GM21737 (cell line): ENCODE measurements around the gene ZNF839.
"Not testable (repeated sequence)": the region's sequence is repeated elsewhere in the genome, so short reads cannot be mapped to it uniquely, and the experiment has no call there.

Experiments
- ATAC-seq: cut with Tn5 transposase; IDR thresholded peaks from one replicate; pipeline ENCODE4 v1.9.1; 2021; ENCODE audit warnings: mild to moderate bottlenecking, moderate library complexity; ENCODE audit not compliant: unreplicated experiment

Gene ZNF839

DNA sequence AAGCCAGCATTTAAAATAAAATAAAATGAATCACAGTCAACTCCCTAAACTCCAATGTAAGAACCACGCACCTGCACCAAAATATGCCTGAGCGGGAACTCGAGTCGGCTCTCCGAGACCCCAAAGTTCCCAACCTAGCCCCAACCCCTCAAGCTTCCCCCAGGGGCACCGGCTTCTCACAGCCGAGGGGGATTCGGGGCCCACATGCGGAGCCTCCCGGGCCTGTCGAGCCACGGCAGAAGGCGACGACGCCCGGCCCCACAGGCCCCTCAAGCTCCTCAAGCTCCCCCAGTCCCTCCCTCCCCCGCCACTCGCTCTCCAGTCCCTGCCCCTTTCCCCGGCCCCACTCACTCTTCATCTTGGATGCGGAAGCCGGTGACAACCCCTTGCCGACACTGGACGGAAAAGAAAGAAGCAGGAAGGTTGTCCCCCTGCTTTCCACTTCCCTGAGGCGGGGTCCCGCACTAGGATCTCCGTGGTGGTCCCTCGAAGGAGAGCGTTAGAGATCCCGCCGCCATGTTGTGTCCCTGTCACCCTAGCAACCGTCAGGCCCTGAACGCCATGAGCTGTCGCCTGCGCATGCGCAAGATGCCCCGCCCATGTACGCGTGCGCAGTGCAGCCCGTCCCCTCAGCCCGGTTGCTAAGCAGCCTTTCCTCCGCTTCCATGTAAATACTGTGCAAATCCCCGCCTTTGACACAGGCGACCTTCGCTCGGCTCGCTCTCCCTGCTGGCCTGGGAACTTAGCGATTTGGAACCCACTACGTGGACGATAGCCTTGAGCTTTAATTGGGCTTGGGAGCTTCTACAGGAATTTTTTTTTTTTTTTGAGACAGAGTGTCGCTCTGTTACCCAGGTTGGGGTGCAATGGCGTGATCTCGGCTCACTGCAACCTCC, 14.7 kb upstream of the ZNF839 start, which contains the start of gene MOK:
Gene MOK, minus strand, starts transcription at position 554 of the 896 bp plus-strand sequence. Its CDS starts 196 bp downstream, at position 358.
- ATAC-seq = peak; percentile 95

DNA sequence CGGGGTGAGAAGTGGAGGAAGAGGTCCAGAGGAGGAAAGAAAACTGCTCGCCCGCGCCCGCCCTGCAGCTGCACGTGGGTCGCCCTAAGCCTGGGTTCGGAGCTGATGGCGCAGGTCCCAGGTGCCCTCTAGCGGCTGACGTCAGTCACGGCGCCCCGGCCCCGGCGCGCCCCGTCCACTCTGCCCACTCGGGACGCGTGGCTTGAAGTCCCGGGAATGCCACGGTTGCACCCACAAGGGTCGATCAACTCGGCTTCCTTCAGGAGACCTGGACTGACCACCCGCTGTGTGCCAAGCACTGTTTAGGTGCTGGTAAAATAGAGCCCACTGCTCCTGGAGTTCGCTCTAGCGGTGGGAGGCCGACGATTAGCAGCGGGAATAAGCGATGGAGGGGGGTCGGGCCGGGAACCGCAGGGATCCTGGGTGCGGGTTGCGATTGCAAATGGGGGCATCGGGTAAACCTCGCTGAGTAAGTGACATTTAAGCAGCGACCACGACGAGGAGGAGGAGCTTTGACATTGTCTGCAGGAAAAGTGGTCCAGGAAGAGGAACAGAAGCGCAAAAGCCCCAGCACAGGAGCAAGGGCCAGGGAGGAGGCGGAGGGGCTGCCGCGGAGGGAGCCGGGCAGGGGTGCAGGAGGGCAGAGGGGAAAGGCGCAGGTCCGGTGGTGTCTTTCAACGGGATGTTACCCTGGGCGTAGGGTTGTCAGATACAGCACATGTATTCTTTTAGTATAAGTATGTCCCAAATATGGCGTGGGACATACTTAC, 5.1 kb upstream of the ZNF839 start:
- ATAC-seq = peak; percentile 39

DNA sequence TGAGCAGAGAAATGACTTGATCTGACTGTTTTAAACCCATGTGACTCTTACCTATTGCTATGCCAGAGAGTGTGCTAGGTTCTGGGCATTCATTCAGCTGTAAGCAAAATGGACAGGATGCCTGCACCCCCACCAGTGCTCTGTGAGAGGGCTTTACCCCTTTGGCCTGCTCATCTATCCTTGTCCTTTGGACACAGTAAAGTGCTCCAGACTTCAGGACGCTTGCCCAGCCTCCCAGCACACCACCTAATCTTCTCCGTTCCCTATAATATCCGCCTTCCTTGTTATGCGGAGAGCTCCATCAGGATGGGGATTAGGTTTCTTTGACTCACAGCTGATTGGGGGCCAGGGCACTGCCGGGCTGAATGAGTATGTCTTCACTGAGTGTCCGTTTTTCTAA, 4.4 kb upstream of the ZNF839 start:
- ATAC-seq = no peak

DNA sequence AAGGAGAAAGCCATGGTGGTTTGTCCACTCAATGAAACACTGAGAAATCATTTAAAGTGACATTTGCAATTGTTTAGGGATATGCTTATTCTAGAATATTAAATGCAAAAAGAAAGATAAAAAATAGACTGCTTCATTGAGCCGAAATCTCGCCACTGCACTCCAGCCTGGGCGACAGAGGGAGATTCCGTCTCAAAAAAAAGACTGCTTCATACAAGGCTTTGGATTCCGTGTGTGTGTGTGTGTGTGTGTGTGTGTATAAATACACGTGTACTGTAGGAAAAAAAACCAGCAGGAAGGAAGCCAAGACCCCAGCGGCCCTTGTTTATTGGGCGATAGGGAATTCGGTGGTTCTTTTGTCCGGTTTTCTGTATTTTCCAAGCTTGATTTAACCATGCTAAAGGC, 3.2 kb upstream of the ZNF839 start:
- no peak for ATAC-seq

DNA sequence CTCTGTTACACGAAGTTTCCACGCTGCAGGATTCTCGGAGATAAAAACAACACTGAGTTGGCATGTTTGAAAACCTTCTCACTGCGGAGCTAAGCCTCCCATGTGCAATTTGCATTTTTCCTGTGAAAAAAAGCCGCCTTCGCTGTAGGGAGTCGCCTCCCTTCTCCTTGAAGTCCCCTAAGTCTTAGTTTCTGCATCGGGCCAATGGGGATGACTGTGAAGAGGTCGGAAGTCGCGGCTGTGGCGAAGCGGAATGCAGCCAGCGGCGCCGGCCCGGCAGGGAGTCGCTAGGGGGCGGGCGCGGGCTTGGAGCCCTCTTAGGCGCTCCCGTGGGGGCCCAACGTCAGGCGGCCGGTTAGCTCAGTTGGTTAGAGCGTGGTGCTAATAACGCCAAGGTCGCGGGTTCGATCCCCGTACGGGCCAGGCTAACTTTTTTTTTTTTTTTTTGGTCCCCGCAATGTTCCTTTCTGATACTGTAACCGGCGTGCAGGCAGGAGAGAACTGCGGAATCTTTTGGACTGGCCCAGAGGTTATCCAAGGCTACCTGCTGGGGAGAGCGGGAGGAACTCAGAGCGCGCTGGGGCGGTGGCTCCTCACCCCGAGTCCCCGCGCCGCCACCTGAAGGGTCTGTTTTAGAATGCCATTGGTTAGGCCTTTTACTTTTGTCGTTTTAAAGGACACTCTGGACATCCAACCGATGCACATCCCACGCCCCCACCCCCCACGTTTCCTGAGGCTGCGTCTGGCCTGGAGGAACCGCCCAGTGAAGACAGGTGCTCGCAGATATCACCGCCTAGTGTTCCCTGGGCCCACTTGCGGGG, 2.6 kb upstream of the ZNF839 start:
- ATAC-seq = peak; percentile 61

DNA sequence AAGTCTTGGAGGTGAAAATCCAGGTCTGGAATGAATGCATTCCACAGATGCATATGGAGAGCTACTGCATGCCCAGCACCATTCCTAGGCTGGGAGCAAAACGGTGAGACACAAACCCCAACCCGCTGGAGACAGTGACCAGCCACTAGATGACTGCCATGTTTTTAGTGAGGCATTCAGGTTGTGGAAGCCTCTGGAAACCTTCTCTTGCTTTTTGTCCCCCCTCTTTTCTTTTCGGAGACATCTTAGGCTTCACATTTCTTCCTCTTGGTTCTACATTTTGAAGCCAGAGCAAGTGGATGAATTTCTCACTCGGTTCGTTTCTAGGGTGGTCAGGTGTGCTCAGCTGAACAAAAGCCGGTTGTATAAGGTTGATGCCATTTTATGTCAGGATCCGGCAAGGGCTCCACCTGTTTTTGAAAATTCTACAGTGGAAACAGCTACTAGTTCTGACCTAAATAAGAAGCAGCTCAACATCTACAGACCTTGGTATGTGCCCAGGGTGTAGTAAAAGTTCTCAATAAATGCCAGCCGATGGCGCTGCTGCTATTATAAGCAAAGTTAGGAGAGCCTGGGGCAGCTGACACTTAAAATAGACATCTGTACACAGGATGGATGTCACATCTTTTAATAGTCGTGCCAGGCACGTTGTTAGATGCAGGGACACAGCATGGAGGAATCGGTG, 1.8 kb upstream of the ZNF839 start:
- ATAC-seq = no peak

DNA sequence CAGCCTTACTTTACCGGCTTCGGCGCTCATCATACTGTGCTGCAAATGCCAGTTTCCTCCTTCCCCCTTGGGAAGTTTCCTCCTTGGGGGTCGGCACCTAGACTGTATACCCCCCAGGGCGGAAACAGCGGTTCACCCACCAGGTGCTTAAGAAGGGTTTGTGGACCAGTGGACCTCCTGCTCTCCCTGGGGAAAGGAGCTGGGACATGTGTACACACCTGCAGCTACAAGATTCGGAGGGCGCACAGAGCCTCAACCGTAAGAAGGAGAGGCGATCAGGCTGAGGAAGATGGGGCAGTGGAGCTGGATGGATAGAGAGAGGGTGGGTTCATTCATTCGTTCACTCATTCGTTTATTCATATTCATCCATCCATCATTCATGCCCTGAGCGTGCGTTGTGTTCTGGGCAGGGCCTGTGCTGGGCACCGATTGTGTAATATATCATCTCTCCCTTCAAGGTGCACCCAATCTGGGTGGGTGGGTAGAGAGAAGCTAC, 717 bp upstream of the ZNF839 start:
- ATAC-seq = no peak

DNA sequence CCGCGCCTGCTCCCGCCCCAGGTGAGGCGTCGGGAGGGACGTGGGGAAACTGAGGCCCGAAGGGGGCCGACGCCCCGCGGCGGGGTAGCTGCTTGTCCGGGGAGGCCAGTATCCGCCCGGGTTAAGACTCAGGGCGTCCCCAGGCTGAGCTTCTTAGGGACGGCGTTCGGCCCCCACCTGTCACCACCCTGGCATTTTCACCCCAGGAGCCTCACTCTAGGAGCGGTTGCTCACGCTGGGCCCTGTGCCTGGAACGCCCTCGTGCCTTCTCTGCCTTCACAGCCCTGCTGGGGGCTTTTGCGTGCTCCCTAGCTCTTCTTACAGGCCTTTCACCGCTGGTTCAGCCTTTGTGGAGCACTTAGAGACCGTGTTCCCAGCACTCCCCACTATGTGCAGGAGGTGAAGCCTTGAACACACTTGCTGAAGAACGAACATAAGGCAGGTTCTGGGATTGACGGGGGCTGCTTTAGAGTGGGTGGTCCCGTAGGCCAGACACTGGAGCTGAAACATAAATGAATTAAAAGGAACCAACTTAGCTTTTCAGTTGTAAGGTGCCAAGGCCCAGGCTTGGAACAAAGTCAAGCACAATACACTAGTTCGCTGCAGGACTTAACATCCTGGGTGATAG, 601 bp downstream of the ZNF839 start:
- peak; percentile 11 for ATAC-seq

DNA sequence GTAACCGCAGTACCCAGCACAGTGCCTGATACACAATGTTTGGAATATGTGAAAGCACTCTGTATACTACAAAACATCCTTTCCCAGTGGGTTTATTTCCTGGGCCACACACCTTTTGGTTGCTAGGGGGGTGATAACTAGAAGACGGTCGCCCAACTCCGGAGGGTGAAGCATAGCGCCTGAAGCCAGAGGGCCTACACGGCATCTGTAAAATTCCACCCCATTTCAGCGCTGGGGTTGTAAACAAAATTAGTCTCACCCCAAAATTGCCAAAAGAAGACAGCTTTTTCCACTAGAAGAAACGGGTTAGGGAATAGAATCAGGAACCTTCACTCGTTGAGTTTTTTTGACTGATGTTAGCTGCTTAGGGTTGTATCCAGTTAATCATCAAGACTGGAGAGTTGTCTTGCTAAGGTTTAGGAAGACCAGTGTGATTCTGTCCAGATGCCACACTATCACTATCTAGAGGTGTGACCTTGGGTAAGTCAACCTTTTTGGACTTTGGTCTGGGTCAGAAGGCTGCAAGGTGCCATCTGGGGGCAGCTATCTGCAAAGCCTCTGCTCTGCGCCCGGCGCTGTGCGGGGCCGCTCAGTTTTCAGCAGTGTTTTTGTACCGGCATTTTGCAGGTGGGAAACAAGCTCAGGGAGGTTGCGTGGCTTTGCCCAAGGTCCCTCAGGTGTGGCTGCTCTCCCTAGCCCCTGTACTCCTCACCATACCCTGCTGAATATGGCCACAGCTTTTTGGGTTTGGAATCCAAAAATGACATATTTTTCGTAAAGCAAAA, 1.3 kb downstream of the ZNF839 start:
- ATAC-seq = no peak

DNA sequence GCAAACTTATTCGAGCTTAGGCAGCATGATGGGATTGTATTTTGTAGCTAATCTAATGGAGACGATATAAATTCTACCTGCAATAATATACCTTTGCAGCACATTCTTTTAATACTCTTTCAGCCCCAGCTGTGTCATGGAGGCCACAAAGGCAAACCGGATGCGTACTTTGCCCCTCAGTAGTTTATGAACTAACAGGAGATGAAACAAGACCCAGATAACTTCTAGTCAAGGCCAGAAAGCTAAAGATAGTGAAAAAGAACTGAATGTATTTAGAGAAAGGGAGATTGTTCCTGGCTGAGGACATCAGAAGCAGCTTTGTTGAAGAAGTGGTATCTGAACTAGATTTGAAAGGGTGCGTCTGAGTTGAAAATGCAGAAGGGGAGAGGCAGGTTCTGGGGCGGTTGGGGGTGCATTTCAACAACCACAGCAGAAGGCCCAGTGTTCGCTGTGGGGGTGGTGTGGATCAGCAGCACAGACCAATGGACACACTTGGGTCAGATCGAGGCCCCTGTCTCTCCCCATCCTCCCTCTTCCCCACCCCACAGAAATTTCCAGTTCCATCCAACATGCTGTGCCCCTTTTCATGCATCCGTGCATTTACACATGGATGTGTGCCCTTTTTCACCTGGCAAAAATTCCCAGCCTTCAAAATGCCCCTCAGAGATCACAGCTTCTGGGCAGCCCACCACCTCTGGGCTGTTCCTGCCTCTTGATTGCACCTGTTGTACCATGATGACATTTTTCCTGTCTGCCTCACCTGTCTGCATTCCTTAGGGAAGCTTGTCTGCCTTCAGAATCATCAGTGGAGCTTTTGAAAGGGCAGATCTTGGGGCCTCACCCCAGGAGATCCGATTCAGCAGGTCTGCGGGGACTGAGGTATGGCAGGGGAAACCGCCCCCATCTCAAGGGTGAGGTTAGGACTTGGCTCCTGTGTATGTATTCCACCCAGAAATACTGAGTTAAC, 2.2 kb downstream of the ZNF839 start:
- ATAC-seq = no peak

DNA sequence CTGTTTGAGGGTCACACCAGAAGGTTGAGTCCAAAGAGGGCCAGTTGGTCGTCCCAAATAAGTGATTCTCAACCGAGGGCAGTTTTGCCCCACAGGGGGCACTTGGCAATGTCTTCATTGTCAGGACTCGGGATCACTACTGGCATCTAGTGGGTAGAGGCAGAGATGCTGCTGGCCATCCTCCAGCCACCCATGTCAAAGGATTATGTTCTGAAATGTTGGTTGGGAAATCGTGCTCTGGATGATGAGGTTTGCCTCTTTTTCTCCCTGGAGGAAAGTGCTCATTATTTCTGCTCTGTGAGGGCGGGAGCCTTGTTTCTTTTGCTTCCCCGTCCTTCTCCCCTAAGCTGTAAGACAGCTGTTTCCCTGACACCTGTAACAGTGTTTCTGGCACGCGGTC, 3.6 kb downstream of the ZNF839 start:
- no peak for ATAC-seq

DNA sequence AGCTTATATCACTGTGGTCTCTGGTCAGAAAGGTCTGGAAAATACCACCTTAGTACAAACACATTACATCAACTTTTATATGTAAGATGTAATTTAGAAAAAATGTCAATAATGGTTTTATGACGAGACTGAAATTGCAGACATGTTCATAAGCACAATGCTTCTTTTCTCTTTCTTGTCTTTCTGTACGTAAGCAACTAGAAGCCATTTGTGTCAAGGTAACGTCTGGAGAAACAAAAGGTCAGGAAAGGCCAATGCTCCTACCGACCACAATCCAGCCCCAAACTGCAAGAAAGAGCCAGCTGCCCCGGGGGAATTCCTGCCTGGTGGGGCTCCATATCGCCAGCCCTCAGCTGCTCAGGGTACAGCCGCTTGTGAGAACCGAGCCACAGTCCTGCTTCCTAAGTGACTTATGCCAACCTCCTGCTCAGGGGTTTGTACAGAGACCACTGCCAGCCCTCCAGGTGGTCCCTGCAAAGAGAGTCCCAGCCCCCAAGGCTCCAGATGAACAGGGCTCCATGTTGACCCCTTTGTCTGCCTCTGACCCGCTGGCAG, 6.3 kb downstream of the ZNF839 start:
- ATAC-seq = no peak

DNA sequence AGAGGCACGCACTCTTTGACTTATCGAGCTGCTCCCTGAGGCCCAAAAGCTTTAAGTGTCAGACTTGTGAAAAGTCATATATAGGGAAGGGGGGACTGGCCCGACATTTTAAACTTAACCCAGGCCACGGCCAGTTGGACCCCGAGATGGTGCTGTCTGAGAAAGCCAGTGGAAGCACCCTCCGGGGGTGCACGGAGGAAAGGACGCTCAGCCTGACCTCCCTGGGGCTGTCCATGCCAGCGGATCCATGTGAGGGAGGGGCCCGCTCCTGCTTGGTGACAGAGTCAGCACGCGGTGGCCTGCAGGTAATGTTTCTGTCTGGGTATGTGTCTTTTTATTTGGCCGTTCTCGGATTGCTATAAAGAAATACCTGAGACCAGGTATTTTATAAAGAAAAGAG, 7.0 kb downstream of the ZNF839 start:
- no peak for ATAC-seq

DNA sequence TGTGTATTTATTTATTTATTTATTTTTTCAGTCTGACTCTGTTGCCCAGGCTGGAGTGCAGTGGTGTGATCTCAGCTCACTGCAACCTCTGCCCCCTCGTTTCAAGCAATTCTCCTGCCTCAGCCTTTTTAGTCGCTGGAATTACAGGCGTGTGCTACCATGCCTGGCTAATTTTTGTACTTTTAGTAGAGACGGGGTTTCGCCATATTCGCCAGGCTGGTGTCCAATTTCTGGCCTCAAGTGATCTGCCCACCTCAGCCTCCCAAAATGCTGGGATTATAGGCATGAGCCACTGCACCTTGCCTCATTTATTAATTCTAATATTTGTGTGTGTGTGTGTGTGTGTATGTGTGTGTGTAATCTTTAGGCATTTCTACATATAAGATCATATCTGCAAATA, 9.8 kb downstream of the ZNF839 start:
- ATAC-seq = not testable (repeated sequence)

DNA sequence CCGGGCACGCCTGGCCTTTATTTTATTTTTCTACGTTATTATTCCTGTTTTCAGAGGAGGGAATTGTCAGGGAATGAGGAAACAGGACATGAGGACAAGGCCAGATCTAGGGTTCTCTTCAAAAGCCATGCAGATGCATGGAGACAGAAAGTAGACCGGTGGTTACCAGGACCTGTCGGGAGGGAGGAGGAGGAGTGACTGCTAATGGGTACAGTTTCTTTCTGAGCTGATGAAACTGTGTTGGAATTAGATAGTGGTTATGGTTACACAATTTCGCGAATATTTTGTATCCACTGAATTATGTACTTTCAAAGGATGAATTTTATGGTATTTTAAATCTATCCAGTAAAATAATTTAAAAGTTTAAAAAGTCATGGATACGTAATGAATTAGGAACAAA, 11.3 kb downstream of the ZNF839 start:
- ATAC-seq = no peak

DNA sequence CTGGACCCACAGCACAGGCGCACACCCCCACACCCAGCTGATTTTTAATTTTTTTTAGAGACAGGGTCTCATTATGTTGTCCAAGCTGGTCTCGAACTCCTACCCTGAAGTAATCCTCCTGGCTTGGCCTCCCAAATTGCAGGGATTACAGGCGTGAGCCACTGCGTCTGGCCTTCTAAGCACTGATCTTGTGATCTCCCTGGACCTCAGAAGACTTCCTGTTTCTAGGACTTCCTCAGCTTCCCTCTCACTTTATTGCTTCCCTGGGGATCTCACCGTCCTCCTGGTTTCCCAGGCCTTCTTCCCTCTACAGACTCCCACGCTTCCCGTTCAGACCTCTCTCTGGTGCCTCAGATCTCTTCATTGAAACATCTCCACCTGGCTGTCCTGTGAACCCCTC, 13.8 kb downstream of the ZNF839 start:
- no peak for ATAC-seq

DNA sequence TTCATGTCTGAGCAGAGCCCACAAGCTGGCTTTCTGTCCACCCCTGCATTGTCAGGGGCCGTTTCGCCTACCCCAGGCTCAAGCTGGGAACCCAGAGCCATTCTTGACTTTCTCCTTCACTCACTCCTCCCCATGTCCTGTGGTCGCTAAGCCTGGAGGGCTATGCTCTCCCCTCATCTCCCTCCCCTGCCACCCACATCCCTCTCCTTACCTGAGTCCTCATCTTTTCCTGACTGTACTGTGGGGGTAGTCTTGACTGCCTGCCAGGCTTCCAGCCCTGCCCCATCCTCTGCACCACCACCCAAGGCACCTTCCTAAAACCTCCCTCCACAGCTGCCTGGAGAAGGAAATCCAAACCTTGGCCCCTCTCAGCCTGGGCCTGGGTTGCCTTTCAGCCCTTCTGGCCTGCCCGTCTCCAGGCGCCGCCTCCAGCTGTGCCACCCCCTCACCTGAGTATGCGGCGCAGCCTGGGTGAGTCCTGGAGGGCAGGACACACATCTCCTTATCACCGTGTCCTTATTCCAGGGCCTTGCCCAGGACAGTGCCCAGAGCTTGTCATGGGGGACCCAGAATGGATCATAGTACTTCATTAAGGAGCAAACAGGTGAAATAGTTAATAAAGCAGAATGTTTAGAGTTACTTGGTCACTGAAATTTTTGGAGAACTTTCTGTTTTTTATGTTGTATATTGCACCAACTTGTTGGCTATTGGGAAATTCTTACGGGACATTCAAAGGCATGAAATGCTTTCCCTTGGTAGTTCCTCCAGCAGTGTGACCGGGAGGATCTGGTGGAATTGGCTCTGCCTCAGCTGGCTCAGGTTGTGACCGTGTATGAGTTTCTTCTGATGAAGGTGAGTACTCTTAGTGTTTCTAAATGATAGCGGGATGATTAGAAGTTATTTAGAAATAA, 14.5 kb downstream of the ZNF839 start:
- ATAC-seq = no peak
